SK-N-MC (cell line): ENCODE data around the gene KIF16B.

Experiments
- EZH2 ChIP-seq: fragments of 200-600 bp; sonication (generic); IDR thresholded peaks from one replicate; pipeline ENCODE4 v1.6.1; 2017; ENCODE audit warnings: antibody characterized with exemption
- POLR2AphosphoS5 ChIP-seq: IDR thresholded peaks from 2 replicates; pipeline ENCODE4 v1.6.1; 2012; ENCODE audit warnings: mild to moderate bottlenecking, low read depth, low read length, borderline replicate concordance

- TF ChIP-seq EZH2: no peak
- no peak for TF ChIP-seq POLR2AphosphoS5
Observed at GRCh38 chr20:16560216-16560615, 13.0 kb downstream of the KIF16B start.
